SK-N-SH treated with all-trans-retinoic acid at 6 μM for 48 hours (cell line): ENCODE measurements around the gene PEX10.

Source experiments
- ATAC-seq: fragments of 200-7000 bp; cut with Tn5 transposase; 3 replicates; pipeline ENCODE4 v1.9.1; 2020; ENCODE audit warnings: mild to moderate bottlenecking, moderate library complexity
- BACH2 ChIP-seq: fragments of 250-450 bp; sonication (Bioruptor Pico); IDR thresholded peaks from 2 replicates; pipeline ENCODE4 v1.9.0; 2021; ENCODE audit warnings: mild to moderate bottlenecking, borderline replicate concordance
- CREB5 ChIP-seq: fragments of 250-450 bp; sonication (Bioruptor Pico); IDR thresholded peaks from 2 replicates; pipeline ENCODE4 v1.5.1; 2020; ENCODE audit warnings: low read depth, mild to moderate bottlenecking, moderate library complexity
- CSDC2 ChIP-seq: fragments of 250-450 bp; sonication (Bioruptor Pico); IDR thresholded peaks from 2 replicates; pipeline ENCODE4 v1.5.0; 2020; ENCODE audit warnings: mild to moderate bottlenecking, moderate library complexity
- CSRNP3 ChIP-seq: fragments of 250-450 bp; sonication (Bioruptor Pico); IDR thresholded peaks from 2 replicates; pipeline ENCODE4 v1.5.1; 2021; ENCODE audit warnings: mild to moderate bottlenecking, moderate library complexity
- GLIS3 ChIP-seq: fragments of 250-450 bp; sonication (Bioruptor Pico); IDR thresholded peaks from 2 replicates; pipeline ENCODE4 v1.5.0; 2020; ENCODE audit warnings: mild to moderate bottlenecking, moderate library complexity
- OSR1 ChIP-seq: fragments of 250-450 bp; sonication (Bioruptor Pico); IDR thresholded peaks from 2 replicates; pipeline ENCODE4 v1.8.0; 2022; ENCODE audit warnings: moderate library complexity, mild to moderate bottlenecking, inconsistent platforms
- PATZ1 ChIP-seq: fragments of 250-450 bp; sonication (Bioruptor Pico); IDR thresholded peaks from 2 replicates; pipeline ENCODE4 v1.8.0; 2020; ENCODE audit warnings: mild to moderate bottlenecking, moderate library complexity, borderline replicate concordance
- POU6F1 ChIP-seq: fragments of 250-450 bp; sonication (Bioruptor Pico); IDR thresholded peaks from 2 replicates; pipeline ENCODE4 v1.8.0; 2021; ENCODE audit warnings: low read depth, mild to moderate bottlenecking, moderate library complexity, borderline replicate concordance
- PPARA ChIP-seq: fragments of 250-450 bp; sonication (Bioruptor Pico); IDR thresholded peaks from 2 replicates; pipeline ENCODE4 v1.5.0; 2020; ENCODE audit warnings: mild to moderate bottlenecking, borderline replicate concordance
- RARB ChIP-seq: fragments of 250-450 bp; sonication (Bioruptor Pico); IDR thresholded peaks from 2 replicates; pipeline ENCODE4 v1.8.0; 2021; ENCODE audit warnings: mild to moderate bottlenecking, moderate library complexity
- SNAI2 ChIP-seq: fragments of 250-450 bp; sonication (Bioruptor Pico); IDR thresholded peaks from 2 replicates; pipeline ENCODE4 v1.5.0; 2020; ENCODE audit warnings: mild to moderate bottlenecking, moderate library complexity
- TCF4 ChIP-seq: fragments of 250-450 bp; sonication (Bioruptor Pico); IDR thresholded peaks from 2 replicates; pipeline ENCODE4 v1.8.0; 2021; ENCODE audit warnings: mild to moderate bottlenecking, moderate library complexity, borderline replicate concordance
- TOX ChIP-seq: fragments of 250-450 bp; sonication (Bioruptor Pico); IDR thresholded peaks from 2 replicates; pipeline ENCODE4 v1.8.0; 2021; ENCODE audit warnings: mild to moderate bottlenecking, moderate library complexity, borderline replicate concordance
- TSHZ2 ChIP-seq: fragments of 250-450 bp; sonication (Bioruptor Pico); IDR thresholded peaks from 2 replicates; pipeline ENCODE4 v1.5.0; 2020; ENCODE audit warnings: mild to moderate bottlenecking, moderate library complexity
- ZC3H10 ChIP-seq: fragments of 250-450 bp; sonication (Bioruptor Pico); IDR thresholded peaks from 2 replicates; pipeline ENCODE4 v1.5.1; 2021; ENCODE audit warnings: mild to moderate bottlenecking, moderate library complexity
- ZFP3 ChIP-seq: fragments of 250-450 bp; sonication (Bioruptor Pico); IDR thresholded peaks from 2 replicates; pipeline ENCODE4 v1.5.0; 2020; ENCODE audit warnings: mild to moderate bottlenecking, moderate library complexity
- ZFP30 ChIP-seq: fragments of 450-650 bp; formaldehyde crosslinking; IDR thresholded peaks from 2 replicates; pipeline ENCODE4 v1.5.0; 2022; ENCODE audit warnings: mild to moderate bottlenecking, moderate library complexity
- ZNF565 ChIP-seq: fragments of 450-650 bp; formaldehyde crosslinking; conservative IDR thresholded peaks from 2 replicates; pipeline ENCODE4 v1.5.0; 2020; ENCODE audit warnings: low read depth, mild to moderate bottlenecking, moderate library complexity
- ZNF70 ChIP-seq: fragments of 450-650 bp; formaldehyde crosslinking; IDR thresholded peaks from 2 replicates; pipeline ENCODE4 v1.5.0; 2020; ENCODE audit warnings: mild to moderate bottlenecking, moderate library complexity
- ZNF8 ChIP-seq: fragments of 450-650 bp; formaldehyde crosslinking; IDR thresholded peaks from 2 replicates; pipeline ENCODE4 v1.5.0; 2020; ENCODE audit warnings: mild to moderate bottlenecking, moderate library complexity

Gene PEX10

GRCh38 chr1:2406451-2407041 lies 5.8 kb downstream of the PEX10 start (continued):
- TF ChIP-seq PATZ1 (CRISPR knock-in tag), result no peak
- no peak for TF ChIP-seq TCF4 (CRISPR knock-in tag)
- no peak for TF ChIP-seq ZNF70 (CRISPR knock-in tag)
- no peak for TF ChIP-seq CREB5 (CRISPR knock-in tag)

GRCh38 chr1:2405588-2406295 lies 6.6 kb downstream of the PEX10 start:
- TF ChIP-seq TSHZ2 (CRISPR knock-in tag) (no peak), OSR1 (CRISPR knock-in tag) (no peak), ZFP3 (no peak), ZNF565 (CRISPR knock-in tag) (no peak), ZFP30 (CRISPR knock-in tag) (no peak), CSRNP3 (no peak), PPARA (CRISPR knock-in tag) (no peak), CSDC2 (CRISPR knock-in tag) (no peak), ZNF8 (CRISPR knock-in tag) (no peak), TCF4 (CRISPR knock-in tag) (no peak), SNAI2 (no peak), GLIS3 (no peak), TOX (CRISPR knock-in tag) (no peak), ZNF70 (CRISPR knock-in tag) (no peak)
- ATAC-seq, result peak; percentile 6; the same call in 2 of the 3 replicates

- ATAC-seq, result peak; percentile 3; the same call in 1 of the 3 replicates
- TF ChIP-seq CSDC2 (CRISPR knock-in tag), result no peak
- TF ChIP-seq, all 23 proteins: peak for 0
Observed at GRCh38 chr1:2404890-2405511, 7.4 kb downstream of the PEX10 start.

- no peak for ATAC-seq
- TF ChIP-seq CSDC2 (CRISPR knock-in tag) (no peak), BACH2 (CRISPR knock-in tag) (no peak), SNAI2 (no peak), POU6F1 (no peak), TCF4 (CRISPR knock-in tag) (no peak), RARB (no peak), ZNF70 (CRISPR knock-in tag) (no peak), CREB5 (CRISPR knock-in tag) (no peak), ZFP3 (no peak), PPARA (CRISPR knock-in tag) (no peak), CSRNP3 (no peak), ZC3H10 (CRISPR knock-in tag) (no peak), ZNF565 (CRISPR knock-in tag) (no peak), GLIS3 (no peak)
Observed at GRCh38 chr1:2404142-2404889, 8.0 kb downstream of the PEX10 start.
